ENCODE results near the gene MYPN.

DNA sequence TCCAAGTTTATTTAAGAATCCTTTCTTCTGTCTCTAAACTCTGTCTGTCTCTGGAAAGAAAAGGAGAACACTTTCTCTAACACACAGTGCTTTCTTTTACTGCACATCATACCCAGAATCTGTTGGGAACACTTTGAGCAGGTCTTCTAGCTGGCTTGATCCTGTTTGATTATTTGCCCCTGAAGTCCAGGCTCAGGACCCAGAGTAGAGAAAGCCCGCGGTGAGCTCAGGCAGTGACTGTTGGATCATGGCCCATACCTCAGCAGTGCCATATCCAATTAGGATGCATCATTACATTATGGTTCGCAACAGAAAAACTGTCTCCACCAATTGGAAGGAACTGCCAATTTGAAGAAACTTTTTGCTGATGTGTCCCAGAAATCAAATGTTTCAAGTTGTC is 71.2 kb downstream of the MYPN start:
- TF ChIP-seq POLR2AphosphoS5 (IDR thresholded peaks at IDR 0.05; ENCODE audit: low read depth, low read length) (no peak), TAF1 (IDR thresholded peaks at IDR 0.05; ENCODE audit: borderline replicate concordance, insufficient read depth, low read length) (no peak), SIN3A (IDR thresholded peaks at IDR 0.05; ENCODE audit: borderline replicate concordance, insufficient read depth, low read length) (no peak)
- TF ChIP-seq, protein P1, sequence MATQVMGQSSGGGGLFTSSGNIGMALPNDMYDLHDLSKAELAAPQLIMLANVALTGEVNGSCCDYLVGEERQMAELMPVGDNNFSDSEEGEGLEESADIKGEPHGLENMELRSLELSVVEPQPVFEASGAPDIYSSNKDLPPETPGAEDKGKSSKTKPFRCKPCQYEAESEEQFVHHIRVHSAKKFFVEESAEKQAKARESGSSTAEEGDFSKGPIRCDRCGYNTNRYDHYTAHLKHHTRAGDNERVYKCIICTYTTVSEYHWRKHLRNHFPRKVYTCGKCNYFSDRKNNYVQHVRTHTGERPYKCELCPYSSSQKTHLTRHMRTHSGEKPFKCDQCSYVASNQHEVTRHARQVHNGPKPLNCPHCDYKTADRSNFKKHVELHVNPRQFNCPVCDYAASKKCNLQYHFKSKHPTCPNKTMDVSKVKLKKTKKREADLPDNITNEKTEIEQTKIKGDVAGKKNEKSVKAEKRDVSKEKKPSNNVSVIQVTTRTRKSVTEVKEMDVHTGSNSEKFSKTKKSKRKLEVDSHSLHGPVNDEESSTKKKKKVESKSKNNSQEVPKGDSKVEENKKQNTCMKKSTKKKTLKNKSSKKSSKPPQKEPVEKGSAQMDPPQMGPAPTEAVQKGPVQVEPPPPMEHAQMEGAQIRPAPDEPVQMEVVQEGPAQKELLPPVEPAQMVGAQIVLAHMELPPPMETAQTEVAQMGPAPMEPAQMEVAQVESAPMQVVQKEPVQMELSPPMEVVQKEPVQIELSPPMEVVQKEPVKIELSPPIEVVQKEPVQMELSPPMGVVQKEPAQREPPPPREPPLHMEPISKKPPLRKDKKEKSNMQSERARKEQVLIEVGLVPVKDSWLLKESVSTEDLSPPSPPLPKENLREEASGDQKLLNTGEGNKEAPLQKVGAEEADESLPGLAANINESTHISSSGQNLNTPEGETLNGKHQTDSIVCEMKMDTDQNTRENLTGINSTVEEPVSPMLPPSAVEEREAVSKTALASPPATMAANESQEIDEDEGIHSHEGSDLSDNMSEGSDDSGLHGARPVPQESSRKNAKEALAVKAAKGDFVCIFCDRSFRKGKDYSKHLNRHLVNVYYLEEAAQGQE (IDR thresholded peaks at IDR 0.05; ENCODE audit: insufficient read depth in 1 of 2, low read depth in 2 of 2, low read length in 2 of 2) = no peak
